Loucy (cell line): ENCODE results near the gene UROD.

ENCODE experiments used
- CTCF ChIP-seq: fragments of 200-600 bp; sonication (generic); conservative IDR thresholded peaks from 2 replicates; pipeline ENCODE4 v1.5.1; 2014; ENCODE audit warnings: mild to moderate bottlenecking, antibody characterized with exemption, low read length
- EZH2phosphoT487 ChIP-seq: fragments of 200-600 bp; IDR thresholded peaks from 2 replicates; pipeline ENCODE4 v1.6.1; 2018; ENCODE audit warnings: antibody characterized with exemption, mild to moderate bottlenecking, moderate library complexity, borderline replicate concordance

- no peak for TF ChIP-seq CTCF
- TF ChIP-seq EZH2phosphoT487 = no peak
Measured at GRCh38 chr1:44985747-44986359, 26.2 kb upstream of the UROD start.
